Measurements from ENCODE around the gene RAB8A. TPM values are rescaled to one million over a fixed set of nuclear protein-coding genes. Genes with fewer than 3 reads are reported as not detected.

Gene RAB8A
- polyA plus RNA-seq, 1 donor: 87.0 TPM

GRCh38 chr19:16136185-16136999 lies 24.7 kb downstream of the RAB8A start:
- no peak for DNase-seq

GRCh38 chr19:16139752-16140151 lies 28.1 kb downstream of the RAB8A start:
- DNase-seq: no peak

DNA sequence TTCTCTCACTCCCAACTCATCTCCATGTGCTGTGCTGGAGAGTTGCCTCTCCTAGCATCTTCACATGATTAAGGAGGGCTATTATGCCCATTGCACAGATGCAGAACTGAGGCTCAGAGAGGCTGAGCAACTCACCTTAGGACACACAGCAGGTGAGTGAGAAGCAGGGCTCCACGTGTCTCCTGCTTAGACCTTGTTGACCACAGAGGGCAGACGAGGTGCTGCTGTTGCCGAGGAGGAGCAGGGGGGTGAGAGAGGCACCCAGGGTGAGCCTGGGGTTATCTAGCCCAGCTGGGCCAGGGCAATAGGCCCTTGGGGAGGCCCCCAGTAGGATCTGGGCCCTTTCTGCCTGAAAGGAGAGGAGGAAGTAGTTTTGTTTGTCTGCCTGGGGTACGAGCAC lies 29.4 kb downstream of the RAB8A start:
- no peak for DNase-seq

DNA sequence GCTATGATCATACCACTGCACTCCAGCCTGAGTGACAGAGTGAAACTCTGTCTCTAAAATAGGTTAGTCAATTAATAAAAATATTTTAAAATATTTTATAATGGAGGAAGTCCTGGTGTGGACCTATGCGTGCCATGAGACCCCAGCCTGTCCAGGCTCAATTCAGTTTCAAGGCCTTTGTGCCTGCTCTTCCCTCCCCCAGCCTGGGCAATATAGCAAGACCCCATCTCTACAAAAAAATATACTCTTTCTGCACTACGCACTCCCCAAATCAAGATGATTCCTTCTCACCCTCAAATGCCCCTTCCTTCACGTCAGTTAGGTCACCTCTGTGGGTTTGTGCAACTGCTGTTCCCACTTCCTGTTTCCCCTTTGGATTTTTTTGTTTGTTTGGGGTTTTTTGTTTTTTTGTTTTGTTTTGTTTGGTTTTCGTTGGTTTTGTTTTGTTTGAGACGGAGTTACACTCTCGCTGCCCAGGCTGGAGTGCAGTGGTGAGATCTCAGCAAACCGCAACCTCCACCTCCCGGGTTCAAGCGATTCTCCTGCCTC lies 30.4 kb downstream of the RAB8A start:
- no peak for DNase-seq

DNA sequence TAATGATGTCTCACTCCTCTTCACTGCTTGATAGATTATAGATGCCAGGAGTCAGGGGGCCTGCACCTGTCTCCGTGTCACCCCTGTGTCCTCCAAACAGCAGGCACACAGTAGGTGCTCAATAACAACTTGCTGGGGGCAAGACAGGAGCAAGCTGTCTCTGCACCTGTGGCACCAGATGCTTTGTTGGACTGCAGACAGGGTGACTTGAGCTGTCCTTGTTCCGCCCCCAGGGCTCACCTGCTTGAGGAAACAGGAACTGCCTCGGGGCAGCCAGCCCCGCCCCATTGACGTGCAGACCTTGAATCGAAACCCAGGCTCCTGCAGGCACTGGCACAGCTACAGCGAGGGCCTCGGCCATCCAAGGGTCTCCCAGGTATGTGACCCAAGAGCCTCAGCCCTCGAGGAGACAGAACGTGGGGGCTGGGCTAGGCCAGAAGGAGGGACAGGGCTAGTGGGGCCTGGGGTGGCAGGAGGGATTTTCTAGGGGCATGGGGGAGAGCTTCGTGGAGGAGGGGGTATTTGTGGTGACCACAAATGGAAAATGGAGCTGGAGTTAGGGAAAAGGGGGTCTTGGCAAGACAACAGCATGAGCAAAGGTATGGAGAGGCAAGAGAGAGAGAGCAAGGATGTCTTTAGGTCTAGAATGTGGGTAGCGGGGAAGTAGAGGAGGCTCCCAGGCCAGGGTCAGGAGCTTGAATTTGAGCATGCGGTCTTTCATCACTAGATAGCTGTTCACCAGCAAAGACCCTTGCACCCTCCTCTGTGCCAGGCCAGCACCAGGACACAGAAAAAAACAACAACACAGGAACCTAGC lies 31.9 kb downstream of the RAB8A start, which contains the start of gene HSH2D:
Gene HSH2D (plus strand): TSS at position 287 of the 817 bp plus-strand sequence. CDS start 5,066 bp downstream, outside the sequence.
- DNase-seq: no peak

DNA sequence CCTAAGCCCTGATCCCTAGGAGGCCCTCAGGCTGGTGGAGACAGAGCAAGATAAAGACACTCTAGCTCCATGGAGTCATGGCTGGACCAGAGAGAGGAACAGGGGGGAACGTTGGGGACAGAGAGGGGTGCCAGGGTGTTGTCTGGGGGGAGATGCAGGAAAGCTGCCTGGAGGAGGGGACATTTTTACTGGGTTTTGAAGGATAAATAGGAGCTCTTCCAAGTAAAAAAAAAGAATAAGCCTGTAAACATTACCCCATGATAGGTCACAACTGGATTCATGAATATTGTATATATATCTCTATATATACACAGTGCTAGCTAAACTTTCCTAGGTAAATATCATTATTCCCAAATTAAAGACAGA lies 32.5 kb downstream of the RAB8A start:
- DNase-seq: no peak

GRCh38 chr19:16146112-16146511 lies 34.4 kb downstream of the RAB8A start:
- no peak for DNase-seq

DNA sequence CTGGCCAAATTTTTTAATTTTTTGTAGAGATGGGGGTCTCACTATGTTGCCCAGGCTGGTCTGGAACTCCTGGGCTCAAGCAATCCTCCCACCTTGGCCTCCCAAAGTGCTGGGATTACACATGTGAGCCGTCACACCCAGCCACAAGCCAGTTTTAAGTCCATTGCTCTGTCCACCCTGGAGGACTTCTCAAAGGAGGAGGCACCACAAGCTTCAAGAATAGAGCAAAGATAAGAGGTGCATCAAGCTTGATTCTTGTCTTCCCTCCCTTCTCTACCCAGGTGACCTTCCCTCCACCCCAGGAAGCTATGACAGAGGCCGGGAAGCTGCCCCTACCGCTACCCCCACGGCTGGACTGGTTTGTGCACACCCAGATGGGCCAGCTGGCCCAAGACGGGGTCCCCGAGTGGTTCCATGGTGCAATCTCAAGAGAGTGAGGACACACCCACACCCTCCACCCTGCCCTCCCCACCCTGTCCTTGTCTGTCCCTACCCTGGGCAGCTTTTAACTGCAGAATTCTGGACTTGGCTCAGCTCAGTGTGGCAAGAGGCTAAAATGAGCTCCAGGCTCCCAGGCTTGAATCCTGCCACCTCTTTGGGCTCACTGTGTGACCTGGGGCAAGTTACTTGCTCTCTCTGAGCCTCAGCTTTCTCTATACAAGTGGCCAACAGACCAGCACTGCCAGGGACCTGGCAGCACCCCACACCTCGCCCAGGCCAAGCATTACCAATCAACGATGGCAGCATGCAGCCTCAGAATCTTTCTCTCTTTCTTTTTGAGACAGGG lies 36.9 kb downstream of the RAB8A start:
- DNase-seq: no peak

DNA sequence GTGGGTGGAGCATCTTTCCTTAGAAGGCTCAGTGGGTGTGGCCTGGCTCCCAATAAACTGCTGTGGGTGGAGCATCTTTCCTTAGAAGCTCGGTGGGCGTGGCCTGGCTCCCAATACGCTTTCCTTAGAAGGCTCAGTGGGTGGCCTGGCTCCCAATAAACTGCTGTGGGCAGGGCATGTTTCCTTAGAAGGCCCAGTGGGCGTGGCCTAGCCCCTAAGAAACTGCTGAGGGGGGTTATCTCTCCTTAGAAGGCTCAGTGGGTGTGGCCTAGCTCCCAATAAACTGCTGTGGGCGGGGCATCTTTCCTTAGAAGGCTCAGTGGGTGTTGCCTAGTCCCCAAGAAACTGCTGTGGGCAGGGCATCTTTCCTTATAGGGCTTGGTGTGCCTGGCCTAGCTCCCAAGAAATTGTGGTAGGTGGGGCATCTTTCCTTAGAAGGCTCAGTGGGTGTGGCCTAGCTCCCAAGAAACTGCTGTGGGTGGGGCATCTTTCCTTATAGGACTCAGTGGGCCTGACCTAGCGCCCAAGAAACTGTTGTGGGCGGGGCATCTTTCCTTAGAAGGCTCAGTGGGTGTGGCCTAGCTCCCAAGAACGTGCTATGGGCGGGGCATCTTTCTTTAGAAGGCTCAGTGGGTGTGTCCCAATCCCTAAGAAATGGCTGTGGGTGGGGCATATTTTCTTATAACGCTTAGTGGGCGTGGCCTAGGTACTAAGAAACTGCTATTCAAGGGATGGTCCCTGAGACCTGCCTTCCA lies 42.1 kb downstream of the RAB8A start:
- no peak for DNase-seq

GRCh38 chr19:16154557-16154956 lies 42.9 kb downstream of the RAB8A start:
- no peak for DNase-seq

- DNase-seq: no peak
These were observed 43.4 kb downstream of the RAB8A start for GRCh38 chr19:16155128-16155527.

GRCh38 chr19:16156904-16157303 lies 45.2 kb downstream of the RAB8A start:
- no peak for DNase-seq

- DNase-seq: no peak
These were observed 45.9 kb downstream of the RAB8A start for GRCh38 chr19:16157601-16158000.

- no peak for DNase-seq
These were observed 48.0 kb downstream of the RAB8A start for GRCh38 chr19:16159655-16160054.

DNA sequence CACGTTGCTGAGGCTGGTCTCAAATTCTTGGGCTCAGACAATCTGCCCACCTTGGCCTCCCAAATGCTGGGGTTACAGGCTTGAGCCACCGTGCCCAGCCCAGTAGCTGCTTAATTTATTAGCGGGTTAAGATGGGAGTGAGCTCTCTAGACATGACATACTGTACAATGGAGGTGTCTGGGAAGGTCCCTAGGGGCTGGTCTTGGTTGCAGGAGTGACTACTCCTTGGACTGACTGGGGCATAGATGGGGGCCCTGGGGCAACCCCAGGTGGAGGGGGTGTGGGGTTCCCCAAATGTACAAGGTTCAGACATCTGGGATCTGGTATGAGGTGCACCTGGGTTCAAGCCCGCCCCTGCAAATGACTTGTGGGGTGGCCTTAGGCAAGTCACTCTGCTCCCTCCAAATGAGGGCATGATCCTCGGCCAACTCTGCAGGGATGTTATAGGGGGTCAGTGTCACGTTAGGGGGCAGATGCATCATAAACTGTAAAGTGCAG lies 48.8 kb downstream of the RAB8A start:
- no peak for DNase-seq

DNA sequence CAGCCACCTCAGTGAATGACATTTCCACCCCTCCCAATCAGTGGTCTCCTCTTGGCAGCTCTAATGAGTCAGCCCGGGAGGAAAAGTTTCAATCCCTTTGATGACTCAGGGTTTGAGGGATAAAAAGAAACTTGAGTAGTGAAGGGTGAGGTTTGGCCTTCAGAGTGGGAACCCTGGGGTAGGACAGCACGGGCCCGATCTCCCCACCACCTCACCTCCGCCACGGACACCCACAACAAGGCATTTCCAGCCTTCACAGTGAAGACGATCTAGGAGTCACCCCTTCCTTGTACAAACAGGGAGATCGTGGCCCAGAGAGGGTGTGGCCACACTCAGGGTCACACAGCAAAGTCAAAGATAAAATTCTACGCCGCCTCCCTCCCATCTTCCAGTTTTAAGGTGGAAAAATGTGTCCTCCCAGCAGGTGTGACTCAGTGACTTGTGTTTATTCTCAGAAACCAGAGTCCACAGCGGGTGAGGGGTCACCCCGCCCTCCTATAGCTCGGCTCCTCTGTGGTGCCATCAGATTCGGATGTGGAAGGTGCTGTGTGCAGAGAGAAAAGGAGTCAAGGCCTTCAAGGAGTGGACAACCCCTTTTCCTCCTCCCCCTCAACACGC lies 49.4 kb downstream of the RAB8A start:
- no peak for DNase-seq

DNA sequence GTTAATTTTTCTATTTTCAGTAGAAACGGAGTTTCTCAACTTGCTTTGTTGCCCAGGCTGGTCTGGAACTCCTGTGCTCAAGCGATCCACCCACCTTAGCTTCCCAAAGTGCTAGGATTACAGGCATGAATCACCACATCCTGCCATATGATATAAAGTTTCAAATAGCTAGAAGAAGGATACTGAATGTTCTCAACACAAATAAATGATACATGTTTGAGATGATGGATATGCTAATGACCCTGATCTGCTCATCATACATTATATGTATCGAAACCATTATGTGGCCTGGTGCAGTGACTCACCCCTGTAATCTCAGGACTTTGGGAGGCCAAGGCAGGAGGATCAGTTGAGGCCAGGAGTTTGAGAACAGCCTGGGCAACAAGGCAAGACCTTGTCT lies 50.2 kb downstream of the RAB8A start:
- no peak for DNase-seq

GRCh38 chr19:16164222-16164890 lies 52.7 kb downstream of the RAB8A start:
- no peak for DNase-seq

GRCh38 chr19:16166417-16166816 lies 54.7 kb downstream of the RAB8A start:
- DNase-seq: no peak

GRCh38 chr19:16167055-16167454 lies 55.4 kb downstream of the RAB8A start:
- no peak for DNase-seq

Data from left kidney (tissue), 2 donors.